Jurkat, Clone E6-1 (cell line): ENCODE measurements around the gene MED9.
"Not testable (repeated sequence)": the region's sequence is repeated elsewhere in the genome, so short reads cannot be mapped to it uniquely, and the experiment has no call there.

Experiments
- DNase-seq: peaks from one replicate; pipeline ENCODE4 v3.0.0-alpha.2; 2011; ENCODE audit warnings: low read depth, low spot score
- H3K4me3 ChIP-seq: 2 replicates; pipeline ENCODE4 v1.5.1; 2011; ENCODE audit warnings: mild to moderate bottlenecking, low read length, control low read depth, moderate library complexity

MED9 gene

GRCh38 chr17:17481860-17482259 is 5.1 kb downstream of the MED9 start:
- no peak overlapping the region for H3K4me3 ChIP-seq
- DNase-seq = no peak

GRCh38 chr17:17484451-17484899 is 7.7 kb downstream of the MED9 start:
- DNase-seq = peak; percentile 50
- H3K4me3 ChIP-seq = no peak overlapping the region

GRCh38 chr17:17485420-17485819 is 8.6 kb downstream of the MED9 start:
- no peak overlapping the region for H3K4me3 ChIP-seq
- DNase-seq = no peak

- H3K4me3 ChIP-seq, DNase-seq: not testable (repeated sequence)
Observed at GRCh38 chr17:17486416-17486815, 9.6 kb downstream of the MED9 start.

GRCh38 chr17:17487998-17488397 is 11.2 kb downstream of the MED9 start:
- H3K4me3 ChIP-seq = no peak overlapping the region
- DNase-seq = no peak

GRCh38 chr17:17491031-17491471 is 14.3 kb downstream of the MED9 start:
- no peak for DNase-seq
- H3K4me3 ChIP-seq = no peak overlapping the region

GRCh38 chr17:17491546-17491988 is 14.8 kb downstream of the MED9 start:
- H3K4me3 ChIP-seq = no peak overlapping the region
- DNase-seq = no peak

GRCh38 chr17:17492085-17492484 is 15.3 kb downstream of the MED9 start:
- DNase-seq = no peak

GRCh38 chr17:17492571-17492970 is 15.8 kb downstream of the MED9 start:
- no peak for DNase-seq
- H3K4me3 ChIP-seq = no peak overlapping the region

More at GRCh38 chr17:17492085-17492484, 15.3 kb downstream of the MED9 start:
- H3K4me3 ChIP-seq = no peak overlapping the region

- no peak overlapping the region for H3K4me3 ChIP-seq
- DNase-seq = no peak
Observed at GRCh38 chr17:17493249-17493985, 16.6 kb downstream of the MED9 start.

GRCh38 chr17:17493986-17494466 is 17.2 kb downstream of the MED9 start:
- DNase-seq = no peak
- no peak overlapping the region for H3K4me3 ChIP-seq

GRCh38 chr17:17494499-17494869 is 17.7 kb downstream of the MED9 start:
- no peak overlapping the region for H3K4me3 ChIP-seq
- DNase-seq = no peak

- no peak overlapping the region for H3K4me3 ChIP-seq
- DNase-seq = no peak
Observed at GRCh38 chr17:17494870-17495535, 18.2 kb downstream of the MED9 start.

GRCh38 chr17:17495536-17496188 is 18.9 kb downstream of the MED9 start:
- H3K4me3 ChIP-seq = no peak overlapping the region
- DNase-seq = no peak

GRCh38 chr17:17496189-17497064 is 19.6 kb downstream of the MED9 start, which contains the start of gene RASD1:
Gene RASD1, minus strand, starts transcription at chr17:17496395. Its CDS starts 214 bp downstream, at chr17:17496181.
- peak; percentile 42 for DNase-seq
- peak within 1 kb of the TSS; percentile 62 for H3K4me3 ChIP-seq

- H3K4me3 ChIP-seq = peak overlapping the region; percentile 35
- no peak for DNase-seq
Observed at GRCh38 chr17:17497065-17497844, 20.5 kb downstream of the MED9 start.

- DNase-seq = no peak
- H3K4me3 ChIP-seq = no peak overlapping the region
Observed at GRCh38 chr17:17497845-17498520, 21.2 kb downstream of the MED9 start.
